ENCODE data around the gene MYNN.

Gene MYNN

GRCh38 chr3:169809230-169809795, 36.1 kb downstream of the MYNN start:
- in situ Hi-C loops (cut with HindIII; ENCODE audit: low pct_ligation_motif_present, low sequenced_read_pairs) = no loop called here
- Histone ChIP-seq H3K27me3 (replicated peaks) (no peaks in the 10 kb centered on the region), H3K4me3 (ENCODE audit: low read depth, low read length) (no peak overlapping the region), H3K36me3 (replicated peaks) (no peaks in the 10 kb centered on the region), H3K27ac (no peak overlapping the region)
- DNase-seq = no peak
- no peak for TF ChIP-seq CTCF (IDR thresholded peaks at IDR 0.05; ENCODE audit: low read depth, low read length, missing control alignments)

DNA sequence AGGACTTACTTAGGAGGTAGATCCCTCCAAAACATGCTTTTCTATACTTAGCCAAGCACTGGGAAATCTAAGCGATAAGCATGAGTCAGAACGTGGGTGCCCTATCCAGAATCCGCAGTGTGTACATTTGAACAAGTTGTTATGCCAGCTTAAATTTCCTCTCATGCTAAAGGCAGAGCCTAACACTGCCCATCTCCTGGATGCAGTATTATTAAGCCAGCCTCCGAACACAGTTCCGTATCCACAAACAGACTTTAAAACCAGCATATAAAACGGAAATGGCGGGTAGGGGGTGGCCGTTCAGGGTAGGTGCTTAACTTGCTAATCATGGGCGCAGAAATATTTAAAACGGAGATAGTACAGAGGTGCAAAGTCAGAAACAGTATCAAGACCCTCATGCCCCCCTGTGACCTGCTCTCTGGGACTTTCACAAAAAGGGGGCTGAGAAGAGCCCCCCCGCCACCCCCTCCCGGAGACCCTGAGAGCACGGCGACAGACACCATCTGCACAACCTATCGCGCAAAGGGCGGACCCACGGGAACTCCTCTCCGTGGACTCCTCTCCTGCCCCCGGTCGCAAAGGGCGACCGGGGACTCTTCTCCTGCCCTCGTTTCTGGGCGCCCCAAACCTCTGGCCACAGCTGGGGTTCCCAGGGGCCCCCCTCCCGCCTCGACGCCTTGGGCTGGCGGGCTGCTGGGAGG, 38.6 kb downstream of the MYNN start:
- no peaks in the 10 kb centered on the region for H3K27me3 ChIP-seq (replicated peaks)
- no peaks in the 10 kb centered on the region for H3K36me3 ChIP-seq (replicated peaks)
- TF ChIP-seq CTCF (IDR thresholded peaks at IDR 0.05; ENCODE audit: low read depth, low read length, missing control alignments) = no peak
- H3K27ac ChIP-seq = peak overlapping the region; percentile 49
- in situ Hi-C loops (cut with HindIII; ENCODE audit: low pct_ligation_motif_present, low sequenced_read_pairs) = no loop called here
- H3K4me3 ChIP-seq (ENCODE audit: low read depth, low read length) = peak overlapping the region; percentile 65
- peak; percentile 71 for DNase-seq

- peak; percentile 67 for DNase-seq
- TF ChIP-seq CTCF (IDR thresholded peaks at IDR 0.05; ENCODE audit: low read depth, low read length, missing control alignments) = no peak
- in situ Hi-C loops (cut with HindIII; ENCODE audit: low pct_ligation_motif_present, low sequenced_read_pairs) = no loop called here
- Histone ChIP-seq H3K27ac (peak within 1 kb of the TSS; percentile 49), H3K36me3 (replicated peaks) (no peaks in the 10 kb centered on the region), H3K4me3 (ENCODE audit: low read depth, low read length) (peak within 1 kb of the TSS; percentile 65), H3K27me3 (replicated peaks) (no peaks in the 10 kb centered on the region)
These were observed 39.4 kb downstream of the MYNN start, which contains the start of the genes LRRC34 and LRRIQ4 for GRCh38 chr3:169812332-169813235. LRRC34 (minus strand) TSS chr3:169812904; CDS start chr3:169812548, 356 bp downstream. LRRIQ4 (plus strand) TSS chr3:169812870; CDS start chr3:169821922, 9,052 bp downstream.

DNA sequence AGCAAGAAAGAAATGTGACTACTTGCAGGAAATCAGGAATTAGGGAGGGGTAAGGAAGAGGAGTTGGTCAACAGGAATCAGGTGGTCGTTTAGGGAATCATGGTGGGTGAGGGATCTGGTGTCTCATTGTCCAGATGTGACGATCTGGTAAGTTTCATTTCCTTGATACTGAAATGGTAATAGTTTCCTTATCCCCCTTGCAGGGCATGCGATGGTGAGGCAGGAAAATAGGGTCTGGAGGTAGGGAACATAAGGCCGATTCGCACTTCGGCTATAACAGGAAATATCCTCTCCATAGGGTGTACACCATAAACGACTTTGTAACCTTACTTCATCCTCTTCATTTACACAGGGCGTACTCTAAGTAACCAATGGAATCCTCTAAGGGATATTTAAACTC, 40.1 kb downstream of the MYNN start:
- TF ChIP-seq CTCF (IDR thresholded peaks at IDR 0.05; ENCODE audit: low read depth, low read length, missing control alignments) = no peak
- in situ Hi-C loops (cut with HindIII; ENCODE audit: low pct_ligation_motif_present, low sequenced_read_pairs) = no loop called here
- H3K27me3 ChIP-seq (replicated peaks) = no peaks in the 10 kb centered on the region
- peak overlapping the region; percentile 32 for H3K4me3 ChIP-seq (ENCODE audit: low read depth, low read length)
- H3K27ac ChIP-seq = no peak overlapping the region
- H3K36me3 ChIP-seq (replicated peaks) = no peaks in the 10 kb centered on the region
- no peak for DNase-seq

DNA sequence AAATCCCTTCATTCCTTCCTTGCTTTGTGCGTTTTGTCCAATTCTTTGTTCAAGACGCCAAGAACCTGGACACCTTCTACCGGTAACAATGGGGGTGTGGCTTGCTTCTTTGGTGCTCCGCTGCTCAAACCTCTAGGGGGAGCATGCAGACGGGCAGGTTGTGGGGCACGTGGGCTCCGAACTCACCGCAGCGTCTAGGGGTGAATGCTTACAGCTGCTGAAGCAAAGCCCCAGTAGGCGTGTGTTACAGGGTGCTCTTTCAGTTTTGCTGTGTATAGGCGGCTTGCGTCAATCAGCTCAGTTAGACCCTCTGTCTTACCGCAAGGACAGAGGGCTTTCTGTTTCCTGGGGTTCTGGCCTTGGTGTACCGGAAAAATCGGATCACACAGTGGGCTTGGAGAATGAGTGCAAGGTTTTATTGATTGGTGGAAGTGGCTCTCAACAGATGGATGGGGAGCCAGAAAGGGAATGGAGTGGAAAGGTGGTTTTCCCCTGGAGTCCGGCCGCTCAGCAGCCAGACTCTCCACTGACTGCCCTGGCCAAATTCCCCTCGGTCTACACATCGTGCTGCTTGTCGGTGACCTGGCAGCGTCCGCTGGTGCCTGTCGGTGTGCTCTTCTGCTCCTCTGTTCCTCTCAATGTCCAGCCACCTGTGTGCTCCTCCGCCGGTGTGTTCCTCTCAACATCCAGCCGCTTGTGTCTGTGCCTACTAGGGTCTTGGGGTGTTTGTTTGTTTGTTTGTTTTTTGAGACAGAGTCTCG, 40.7 kb downstream of the MYNN start:
- no peaks in the 10 kb centered on the region for H3K27me3 ChIP-seq (replicated peaks)
- H3K4me3 ChIP-seq (ENCODE audit: low read depth, low read length) = peak overlapping the region; percentile 32
- no peak for DNase-seq
- in situ Hi-C loops (cut with HindIII; ENCODE audit: low pct_ligation_motif_present, low sequenced_read_pairs) = no loop called here
- H3K27ac ChIP-seq = no peak overlapping the region
- H3K36me3 ChIP-seq (replicated peaks) = no peaks in the 10 kb centered on the region
- peak; percentile 58 for TF ChIP-seq CTCF (IDR thresholded peaks at IDR 0.05; ENCODE audit: low read depth, low read length, missing control alignments)
